GM18517 (cell line): ENCODE data around the gene RPP38.

ENCODE experiments used
- ATAC-seq: cut with Tn5 transposase; IDR thresholded peaks from one replicate; pipeline ENCODE4 v1.9.1; 2021; ENCODE audit warnings: mild to moderate bottlenecking, moderate library complexity; ENCODE audit not compliant: unreplicated experiment

Gene RPP38

GRCh38 chr10:15097011-15097812, at the start of gene RPP38:
TSS of gene RPP38 (plus strand) at chr10:15097355. CDS start at chr10:15103315, 5,960 bp downstream.
- peak; percentile 83 for ATAC-seq

GRCh38 chr10:15049533-15049932, 47.6 kb upstream of the RPP38 start:
- ATAC-seq, result no peak

GRCh38 chr10:15052121-15052520, 45.0 kb upstream of the RPP38 start:
- no peak for ATAC-seq

- ATAC-seq, result no peak
Measured at GRCh38 chr10:15053061-15053460, 44.1 kb upstream of the RPP38 start.

- no peak for ATAC-seq
Measured at GRCh38 chr10:15058689-15059088, 38.5 kb upstream of the RPP38 start.

- ATAC-seq, result no peak
Measured at GRCh38 chr10:15059914-15060313, 37.2 kb upstream of the RPP38 start.

GRCh38 chr10:15060638-15061037, 36.5 kb upstream of the RPP38 start:
- no peak for ATAC-seq

GRCh38 chr10:15067154-15067553, 30.0 kb upstream of the RPP38 start:
- ATAC-seq, result no peak

GRCh38 chr10:15068802-15069201, 28.4 kb upstream of the RPP38 start:
- ATAC-seq, result no peak

GRCh38 chr10:15069230-15069629, 27.9 kb upstream of the RPP38 start:
- no peak for ATAC-seq

- ATAC-seq, result no peak
Measured at GRCh38 chr10:15072358-15072757, 24.8 kb upstream of the RPP38 start.

- no peak for ATAC-seq
Measured at GRCh38 chr10:15075421-15075820, 21.7 kb upstream of the RPP38 start.

GRCh38 chr10:15083674-15084501, 13.3 kb upstream of the RPP38 start:
- ATAC-seq, result no peak

- no peak for ATAC-seq
Measured at GRCh38 chr10:15084502-15084922, 12.6 kb upstream of the RPP38 start.

- peak; percentile 93 for ATAC-seq
Measured at GRCh38 chr10:15088428-15089261, 8.5 kb upstream of the RPP38 start, which contains the start of gene ACBD7. TSS of gene ACBD7 (minus strand) at chr10:15088776. CDS start at chr10:15088728, 48 bp downstream.

GRCh38 chr10:15091418-15091817, 5.7 kb upstream of the RPP38 start:
- ATAC-seq, result no peak

GRCh38 chr10:15092855-15093408, 4.2 kb upstream of the RPP38 start:
- ATAC-seq, result no peak

GRCh38 chr10:15096661-15097010, 519 bp upstream of the RPP38 start:
- ATAC-seq, result peak; percentile 25

GRCh38 chr10:15099886-15100285, 2.7 kb downstream of the RPP38 start:
- ATAC-seq, result no peak

GRCh38 chr10:15103513-15103912, 6.4 kb downstream of the RPP38 start:
- ATAC-seq, result no peak
